A673 (cell line): ENCODE results near the gene UBE2U. TPM values are rescaled to one million over a fixed set of nuclear protein-coding genes. Genes with fewer than 3 reads are reported as not detected.
A peak's percentile ranks its signal among the peaks of the same experiment; 100 is the strongest.

Source experiments
- BruUV-seq: library from RNA; stranded (reverse); fragments of 400-500 nt; replicated peaks from 2 replicates; lab custom pipeline; 2021; lab: Mats Ljungman, UMichigan
- CTCF ChIA-PET: fragments of 300-600 bp; sonication (Branson Sonifier 250); formaldehyde crosslinking; loops from one replicate; lab custom pipeline; 2022; ENCODE audit warnings: antibody characterized with exemption; lab: Charles Lee
- POLR2A ChIA-PET: fragments of 300-600 bp; sonication (Branson Sonifier 250); formaldehyde crosslinking; loops from one replicate; lab custom pipeline; 2022; ENCODE audit warnings: antibody characterized with exemption; ENCODE audit not compliant: low non-redundant PET; lab: Charles Lee
- DNase-seq: peaks from one replicate; pipeline ENCODE4 v3.0.0-alpha.2; 2015; ENCODE audit warnings: low spot score
- H3K27ac ChIP-seq: fragments of 200-600 bp; sonication (generic); 2 replicates; pipeline ENCODE4 v1.5.1; 2016; ENCODE audit warnings: mixed run types, low read depth, mild to moderate bottlenecking, mixed read lengths, antibody characterized with exemption, low read length; ENCODE audit not compliant: poor library complexity, severe bottlenecking
- H3K27me3 ChIP-seq: fragments of 200-600 bp; sonication (generic); replicated peaks from 2 replicates; pipeline ENCODE4 v1.6.1; 2017; ENCODE audit warnings: mixed run types, low read depth, mild to moderate bottlenecking, mixed read lengths, antibody characterized with exemption, low read length; ENCODE audit not compliant: insufficient read depth, poor library complexity
- H3K36me3 ChIP-seq: fragments of 200-600 bp; sonication (generic); 2 replicates; pipeline ENCODE4 v1.6.1; 2016; ENCODE audit warnings: mixed run types, mild to moderate bottlenecking, mixed read lengths, antibody characterized with exemption, low read length; ENCODE audit not compliant: insufficient read depth, poor library complexity, severe bottlenecking
- H3K4me1 ChIP-seq: fragments of 200-600 bp; sonication (generic); 2 replicates; pipeline ENCODE4 v1.6.1; 2017; ENCODE audit warnings: mixed run types, mild to moderate bottlenecking, mixed read lengths, antibody characterized with exemption, low read length; ENCODE audit not compliant: insufficient read depth, poor library complexity, severe bottlenecking
- H3K4me3 ChIP-seq: fragments of 200-600 bp; sonication (generic); 2 replicates; pipeline ENCODE4 v1.5.1; 2016; ENCODE audit warnings: low read depth, mixed run types, mild to moderate bottlenecking, mixed read lengths, low read length; ENCODE audit not compliant: poor library complexity, severe bottlenecking
- H3K9me3 ChIP-seq: fragments of 200-600 bp; sonication (generic); 2 replicates; pipeline ENCODE4 v1.6.1; 2016; ENCODE audit warnings: mixed run types, low read depth, mild to moderate bottlenecking, mixed read lengths, antibody characterized with exemption, low read length; ENCODE audit not compliant: poor library complexity, severe bottlenecking
- CTCF ChIP-seq: fragments of 300-800, 200-600 bp; sonication (generic); conservative IDR thresholded peaks from 2 replicates; pipeline ENCODE4 v1.5.1; 2017; ENCODE audit warnings: low read depth, mild to moderate bottlenecking, antibody characterized with exemption, low read length, moderate library complexity, mixed read lengths
- EZH2 ChIP-seq: fragments of 200-600 bp; sonication (generic); IDR thresholded peaks from 2 replicates; pipeline ENCODE4 v1.6.1; 2017; ENCODE audit warnings: borderline replicate concordance, low read depth, mild to moderate bottlenecking, mixed read lengths, antibody characterized with exemption, low read length; ENCODE audit not compliant: poor library complexity, severe bottlenecking
- intact Hi-C: fragments of 100-400 bp; cut with micrococcal nuclease; formaldehyde crosslinking; loops from one replicate; pipeline ENCODE4 v1.10.0; 2022; ENCODE audit not compliant: unreplicated experiment
- total RNA-seq: library from RNA; stranded (reverse); gene quantifications from 2 replicates; pipeline ENCODE4 v1.2.3, GENCODE V29; 2021

The UBE2U gene
- total RNA-seq, 1 experiment from 2014 or later: not detected

GRCh38 chr1:64171246-64171645 is 32.2 kb upstream of the UBE2U start:
- ChIA-PET CTCF (no interaction called here), POLR2A (no interaction called here)
- H3K27ac ChIP-seq: no peak overlapping the region
- intact Hi-C loops: no loop called here
- peaks cover 34% of the 10 kb centered on the region for H3K4me1 ChIP-seq
- no peak for DNase-seq
- TF ChIP-seq CTCF (no peak), EZH2 (no peak)
- no peaks in the 10 kb centered on the region for H3K27me3 ChIP-seq
- H3K4me3 ChIP-seq: no peak overlapping the region
- no peaks in the 10 kb centered on the region for H3K9me3 ChIP-seq
- no peaks in the 10 kb centered on the region for H3K36me3 ChIP-seq
- BruUV-seq: no TSS peak

DNA sequence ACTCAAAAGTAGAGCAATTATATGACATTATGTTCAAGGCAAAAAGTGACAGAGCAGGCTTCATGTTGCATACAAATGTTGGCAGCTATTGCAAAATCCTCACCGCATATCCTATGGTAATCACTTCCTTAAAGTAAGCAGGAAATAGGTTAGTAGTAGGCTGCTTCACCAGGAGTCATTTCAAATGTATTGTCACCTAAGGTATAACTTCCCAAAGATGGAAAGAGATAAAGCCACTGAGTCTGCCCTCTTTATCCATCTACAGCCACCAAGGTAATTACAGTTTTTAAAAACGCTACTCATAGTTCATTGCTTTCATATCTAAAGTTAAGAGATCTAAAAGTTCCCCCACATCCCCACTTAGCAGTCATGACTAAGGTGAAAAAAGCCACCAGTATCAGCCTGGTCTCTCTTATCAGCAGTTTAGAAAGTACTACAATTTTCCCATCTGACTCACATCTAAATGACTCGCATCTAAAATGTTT is 31.6 kb upstream of the UBE2U start:
- H3K4me1 ChIP-seq: peaks cover 34% of the 10 kb centered on the region
- CTCF ChIA-PET: no interaction called here
- no peaks in the 10 kb centered on the region for H3K36me3 ChIP-seq
- intact Hi-C loops: no loop called here
- peak; percentile 77 for DNase-seq
- H3K4me3 ChIP-seq: no peak overlapping the region
- H3K27ac ChIP-seq: no peak overlapping the region
- no peaks in the 10 kb centered on the region for H3K9me3 ChIP-seq
- BruUV-seq: no TSS peak
- POLR2A ChIA-PET: no interaction called here
- TF ChIP-seq CTCF (no peak), EZH2 (no peak)
- H3K27me3 ChIP-seq: no peaks in the 10 kb centered on the region

GRCh38 chr1:64172458-64172983 is 30.9 kb upstream of the UBE2U start:
- CTCF ChIA-PET: no interaction called here

More at GRCh38 chr1:64172458-64172983, 30.9 kb upstream of the UBE2U start:
- Histone ChIP-seq H3K4me3 (no peak overlapping the region), H3K9me3 (no peaks in the 10 kb centered on the region), H3K4me1 (peaks cover 34% of the 10 kb centered on the region), H3K36me3 (no peaks in the 10 kb centered on the region), H3K27ac (no peak overlapping the region), H3K27me3 (no peaks in the 10 kb centered on the region)
- BruUV-seq: no TSS peak
- POLR2A ChIA-PET: no interaction called here
- intact Hi-C loops: no loop called here
- TF ChIP-seq EZH2: no peak
- no peak for TF ChIP-seq CTCF
- peak; percentile 66 for DNase-seq
